Stimulated activated memory B cell treated with anti-CD40 and anti-IgM and Interleukin-4, amounts not matched to agents 10 μg/mL and 1 μg/mL and 100 μg/mL, for 72 hours (primary cell): ENCODE results near the gene C2CD4A.

Source experiments
- ATAC-seq: fragments of 150-1000 bp; cut with Tn5 transposase; 2 replicates; pipeline ENCODE4 v1.10.0; 2021
- H3K27ac Mint-ChIP-seq: one replicate; pipeline ENCODE4 v1.8.0; 2022; ENCODE audit warnings: mild to moderate bottlenecking, mixed read lengths
- H3K27me3 Mint-ChIP-seq: one replicate; pipeline ENCODE4 v1.8.0; 2022; ENCODE audit warnings: mixed read lengths
- H3K36me3 Mint-ChIP-seq: one replicate; pipeline ENCODE4 v1.8.0; 2022; ENCODE audit warnings: mixed read lengths
- H3K4me1 Mint-ChIP-seq: one replicate; pipeline ENCODE4 v1.8.0; 2022; ENCODE audit warnings: mixed read lengths
- H3K4me3 Mint-ChIP-seq: one replicate; pipeline ENCODE4 v1.8.0; 2022; ENCODE audit warnings: mild to moderate bottlenecking, moderate library complexity, mixed read lengths
- H3K9me3 Mint-ChIP-seq: one replicate; pipeline ENCODE4 v1.8.0; 2022; ENCODE audit warnings: mixed read lengths

C2CD4A gene

GRCh38 chr15:62075595-62076277, 9.0 kb downstream of the C2CD4A start:
- H3K4me1 Mint-ChIP-seq, result no peaks in the 10 kb centered on the region
- H3K27me3 Mint-ChIP-seq, result peaks cover 9% of the 10 kb centered on the region
- no peak for ATAC-seq
- H3K27ac Mint-ChIP-seq, result no peak overlapping the region
- H3K9me3 Mint-ChIP-seq, result no peaks in the 10 kb centered on the region
- H3K4me3 Mint-ChIP-seq, result no peak overlapping the region
- H3K36me3 Mint-ChIP-seq, result no peaks in the 10 kb centered on the region

- no peak overlapping the region for H3K27ac Mint-ChIP-seq
- H3K36me3 Mint-ChIP-seq, result peaks cover 8% of the 10 kb centered on the region
- H3K4me3 Mint-ChIP-seq, result no peak overlapping the region
- H3K4me1 Mint-ChIP-seq, result no peaks in the 10 kb centered on the region
- peaks cover 7% of the 10 kb centered on the region for H3K9me3 Mint-ChIP-seq
- H3K27me3 Mint-ChIP-seq, result peaks cover 9% of the 10 kb centered on the region
- ATAC-seq, result no peak
Observed at GRCh38 chr15:62079594-62079993, 12.8 kb downstream of the C2CD4A start.

GRCh38 chr15:62083194-62084154, 16.7 kb downstream of the C2CD4A start:
- Mint-ChIP-seq H3K27me3 (peaks cover 9% of the 10 kb centered on the region), H3K4me3 (no peak overlapping the region), H3K36me3 (peaks cover 8% of the 10 kb centered on the region), H3K4me1 (no peaks in the 10 kb centered on the region), H3K9me3 (peaks cover 7% of the 10 kb centered on the region), H3K27ac (no peak overlapping the region)
- ATAC-seq, result no peak

GRCh38 chr15:62085740-62086139, 19.0 kb downstream of the C2CD4A start:
- peaks cover 8% of the 10 kb centered on the region for H3K36me3 Mint-ChIP-seq
- H3K27ac Mint-ChIP-seq, result no peak overlapping the region
- no peak for ATAC-seq
- no peak overlapping the region for H3K4me3 Mint-ChIP-seq
- H3K27me3 Mint-ChIP-seq, result no peaks in the 10 kb centered on the region
- no peaks in the 10 kb centered on the region for H3K4me1 Mint-ChIP-seq
- peaks cover 7% of the 10 kb centered on the region for H3K9me3 Mint-ChIP-seq

GRCh38 chr15:62087671-62088352, 21.0 kb downstream of the C2CD4A start:
- no peak for ATAC-seq
- H3K9me3 Mint-ChIP-seq, result peaks cover 7% of the 10 kb centered on the region
- H3K4me3 Mint-ChIP-seq, result no peak overlapping the region

GRCh38 chr15:62088353-62088693, 21.5 kb downstream of the C2CD4A start:
- H3K9me3 Mint-ChIP-seq, result peaks cover 7% of the 10 kb centered on the region
- H3K36me3 Mint-ChIP-seq, result peaks cover 8% of the 10 kb centered on the region
- ATAC-seq, result no peak
- no peak overlapping the region for H3K27ac Mint-ChIP-seq
- no peak overlapping the region for H3K4me3 Mint-ChIP-seq
- H3K4me1 Mint-ChIP-seq, result no peaks in the 10 kb centered on the region
- H3K27me3 Mint-ChIP-seq, result no peaks in the 10 kb centered on the region

More at GRCh38 chr15:62087671-62088352, 21.0 kb downstream of the C2CD4A start:
- Mint-ChIP-seq H3K27me3 (no peaks in the 10 kb centered on the region), H3K4me1 (no peaks in the 10 kb centered on the region), H3K27ac (no peak overlapping the region), H3K36me3 (peaks cover 8% of the 10 kb centered on the region)

GRCh38 chr15:62089616-62090015, 22.8 kb downstream of the C2CD4A start:
- no peaks in the 10 kb centered on the region for H3K27me3 Mint-ChIP-seq
- H3K36me3 Mint-ChIP-seq, result no peaks in the 10 kb centered on the region
- ATAC-seq, result no peak
- H3K4me1 Mint-ChIP-seq, result no peaks in the 10 kb centered on the region
- H3K9me3 Mint-ChIP-seq, result no peaks in the 10 kb centered on the region
- H3K4me3 Mint-ChIP-seq, result no peak overlapping the region
- no peak overlapping the region for H3K27ac Mint-ChIP-seq

GRCh38 chr15:62090988-62091387, 24.2 kb downstream of the C2CD4A start:
- no peaks in the 10 kb centered on the region for H3K27me3 Mint-ChIP-seq
- no peaks in the 10 kb centered on the region for H3K36me3 Mint-ChIP-seq
- H3K9me3 Mint-ChIP-seq, result no peaks in the 10 kb centered on the region
- no peaks in the 10 kb centered on the region for H3K4me1 Mint-ChIP-seq
- ATAC-seq, result no peak
- no peak overlapping the region for H3K4me3 Mint-ChIP-seq
- no peak overlapping the region for H3K27ac Mint-ChIP-seq

- H3K9me3 Mint-ChIP-seq, result no peaks in the 10 kb centered on the region
- H3K27ac Mint-ChIP-seq, result no peak overlapping the region
- no peaks in the 10 kb centered on the region for H3K36me3 Mint-ChIP-seq
- no peaks in the 10 kb centered on the region for H3K4me1 Mint-ChIP-seq
- H3K27me3 Mint-ChIP-seq, result peaks cover under 1% of the 10 kb centered on the region
- ATAC-seq, result no peak
- no peak overlapping the region for H3K4me3 Mint-ChIP-seq
Observed at GRCh38 chr15:62093809-62094208, 27.0 kb downstream of the C2CD4A start.

- Mint-ChIP-seq H3K27me3 (peaks cover 6% of the 10 kb centered on the region), H3K4me1 (no peaks in the 10 kb centered on the region), H3K9me3 (no peaks in the 10 kb centered on the region), H3K27ac (no peak overlapping the region), H3K36me3 (no peaks in the 10 kb centered on the region), H3K4me3 (no peak overlapping the region)
- ATAC-seq, result no peak
Observed at GRCh38 chr15:62094388-62094787, 27.6 kb downstream of the C2CD4A start.

- Mint-ChIP-seq H3K27me3 (peaks cover 20% of the 10 kb centered on the region), H3K4me1 (no peaks in the 10 kb centered on the region), H3K36me3 (no peaks in the 10 kb centered on the region), H3K27ac (no peak overlapping the region), H3K9me3 (no peaks in the 10 kb centered on the region), H3K4me3 (no peak overlapping the region)
- ATAC-seq, result no peak
Observed at GRCh38 chr15:62099094-62099601, 32.4 kb downstream of the C2CD4A start.

- H3K27ac Mint-ChIP-seq, result no peak overlapping the region
- H3K4me3 Mint-ChIP-seq, result no peak overlapping the region
- no peaks in the 10 kb centered on the region for H3K4me1 Mint-ChIP-seq
- no peaks in the 10 kb centered on the region for H3K36me3 Mint-ChIP-seq
- H3K9me3 Mint-ChIP-seq, result no peaks in the 10 kb centered on the region
- no peak for ATAC-seq
- H3K27me3 Mint-ChIP-seq, result peaks cover 20% of the 10 kb centered on the region
Observed at GRCh38 chr15:62103431-62103830, 36.7 kb downstream of the C2CD4A start.

- ATAC-seq, result no peak
- Mint-ChIP-seq H3K27me3 (peaks cover 13% of the 10 kb centered on the region), H3K4me1 (no peaks in the 10 kb centered on the region), H3K36me3 (no peaks in the 10 kb centered on the region), H3K27ac (no peak overlapping the region), H3K4me3 (no peak overlapping the region), H3K9me3 (no peaks in the 10 kb centered on the region)
Observed at GRCh38 chr15:62104401-62104800, 37.6 kb downstream of the C2CD4A start.

- Mint-ChIP-seq H3K36me3 (no peaks in the 10 kb centered on the region), H3K4me3 (no peak overlapping the region), H3K27me3 (peaks cover 10% of the 10 kb centered on the region), H3K27ac (no peak overlapping the region), H3K4me1 (no peaks in the 10 kb centered on the region), H3K9me3 (no peaks in the 10 kb centered on the region)
- ATAC-seq, result no peak
Observed at GRCh38 chr15:62104846-62105245, 38.1 kb downstream of the C2CD4A start.

GRCh38 chr15:62105266-62105665, 38.5 kb downstream of the C2CD4A start:
- Mint-ChIP-seq H3K4me1 (no peaks in the 10 kb centered on the region), H3K36me3 (no peaks in the 10 kb centered on the region), H3K27me3 (peaks cover 10% of the 10 kb centered on the region), H3K9me3 (no peaks in the 10 kb centered on the region), H3K4me3 (no peak overlapping the region), H3K27ac (no peak overlapping the region)
- no peak for ATAC-seq
